OCI-LY3 (cell line): ENCODE measurements around the gene IGFALS.

ENCODE experiments used
- EZH2phosphoT487 ChIP-seq: fragments of 200-600 bp; shearing (Covaris generic); IDR thresholded peaks from 2 replicates; pipeline ENCODE4 v1.6.1; 2018; ENCODE audit warnings: antibody characterized with exemption, mixed run types, low read depth
- TF ChIP-seq, protein P1 (sequence below): fragments of 200-600, 300-600 bp; sonication (generic); IDR thresholded peaks from 2 replicates; pipeline ENCODE4 v1.5.1; 2014; ENCODE audit warnings: antibody characterized with exemption, low read length, low read depth

DNA sequence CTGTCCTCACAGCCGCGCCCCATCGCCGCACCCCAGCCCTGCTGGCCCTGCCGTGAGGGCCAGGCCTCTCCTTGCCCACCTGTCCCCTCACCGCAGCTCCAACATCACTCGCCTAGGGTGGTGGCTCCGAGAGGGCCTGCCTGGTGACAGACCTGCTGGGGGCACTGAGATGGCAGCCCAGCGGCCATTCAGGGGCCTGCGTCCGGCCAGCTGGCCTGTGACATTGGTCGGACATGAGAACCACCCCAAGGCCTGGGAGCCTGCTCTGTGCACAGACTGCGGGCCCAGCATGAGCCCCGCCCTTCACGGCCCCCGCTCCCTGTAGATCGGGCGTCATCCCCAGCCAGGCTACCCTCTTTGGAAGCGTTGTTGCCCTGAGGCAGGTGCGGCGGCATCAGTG, 34.0 kb downstream of the IGFALS start:
- TF ChIP-seq, protein P1, sequence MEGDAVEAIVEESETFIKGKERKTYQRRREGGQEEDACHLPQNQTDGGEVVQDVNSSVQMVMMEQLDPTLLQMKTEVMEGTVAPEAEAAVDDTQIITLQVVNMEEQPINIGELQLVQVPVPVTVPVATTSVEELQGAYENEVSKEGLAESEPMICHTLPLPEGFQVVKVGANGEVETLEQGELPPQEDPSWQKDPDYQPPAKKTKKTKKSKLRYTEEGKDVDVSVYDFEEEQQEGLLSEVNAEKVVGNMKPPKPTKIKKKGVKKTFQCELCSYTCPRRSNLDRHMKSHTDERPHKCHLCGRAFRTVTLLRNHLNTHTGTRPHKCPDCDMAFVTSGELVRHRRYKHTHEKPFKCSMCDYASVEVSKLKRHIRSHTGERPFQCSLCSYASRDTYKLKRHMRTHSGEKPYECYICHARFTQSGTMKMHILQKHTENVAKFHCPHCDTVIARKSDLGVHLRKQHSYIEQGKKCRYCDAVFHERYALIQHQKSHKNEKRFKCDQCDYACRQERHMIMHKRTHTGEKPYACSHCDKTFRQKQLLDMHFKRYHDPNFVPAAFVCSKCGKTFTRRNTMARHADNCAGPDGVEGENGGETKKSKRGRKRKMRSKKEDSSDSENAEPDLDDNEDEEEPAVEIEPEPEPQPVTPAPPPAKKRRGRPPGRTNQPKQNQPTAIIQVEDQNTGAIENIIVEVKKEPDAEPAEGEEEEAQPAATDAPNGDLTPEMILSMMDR = no peak
- no peak for TF ChIP-seq EZH2phosphoT487
